Pulmonary artery endothelial cell (primary cell): ENCODE measurements around the gene PLD4. TPM values are rescaled to one million over a fixed set of nuclear protein-coding genes. Genes with fewer than 3 reads are reported as not detected.
"Not testable (repeated sequence)": the region's sequence is repeated elsewhere in the genome, so short reads cannot be mapped to it uniquely, and the experiment has no call there.

ENCODE experiments used
- DNase-seq: peaks from one replicate; pipeline ENCODE4 v3.0.0-alpha.2; 2011; ENCODE audit warnings: low read depth, low spot score
- total RNA-seq: library from RNA; depleted of rRNA; stranded (reverse); fragments of >200 nt; gene quantifications from 2 replicates; pipeline ENCODE4 v1.2.3, GENCODE V29; 2014

Gene PLD4
- total RNA-seq, 1 donor from 2014 or later, result under 0.01 TPM

DNA sequence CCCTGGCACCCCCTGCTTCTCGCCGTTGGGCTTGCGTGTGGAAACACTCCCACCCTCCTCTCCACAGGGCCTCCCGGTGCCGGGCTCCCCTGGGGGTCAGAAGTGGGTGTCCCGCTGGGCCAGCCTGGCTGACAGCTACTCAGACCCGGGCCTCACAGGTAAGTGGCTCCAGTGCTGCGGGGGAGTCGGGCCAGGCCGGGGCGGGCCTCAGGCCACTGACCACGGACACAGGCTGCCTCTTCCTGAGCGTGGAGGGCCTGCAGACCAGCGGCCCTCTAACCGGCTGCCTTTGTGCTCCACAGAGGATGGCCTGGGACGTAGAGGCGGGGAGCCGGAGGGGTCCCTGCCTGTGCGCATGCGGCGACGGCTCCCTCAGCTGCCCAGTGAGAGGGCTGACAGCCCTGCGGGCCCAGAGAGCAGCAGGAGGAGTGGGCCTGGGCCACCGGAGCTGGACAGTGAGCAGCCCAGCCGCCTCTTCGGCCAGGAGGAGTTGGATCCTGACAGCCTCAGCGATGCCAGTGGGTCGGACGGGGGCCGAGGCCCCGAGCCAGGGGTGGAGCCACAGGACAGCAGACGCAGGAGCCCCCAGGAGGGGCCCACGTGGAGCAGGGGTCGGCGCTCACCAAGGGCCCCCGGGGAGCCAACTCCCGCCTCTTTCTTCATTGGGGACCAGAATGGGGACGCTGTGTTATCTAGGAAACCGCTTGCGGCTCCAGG, 38.5 kb upstream of the PLD4 start:
- DNase-seq, result no peak

DNA sequence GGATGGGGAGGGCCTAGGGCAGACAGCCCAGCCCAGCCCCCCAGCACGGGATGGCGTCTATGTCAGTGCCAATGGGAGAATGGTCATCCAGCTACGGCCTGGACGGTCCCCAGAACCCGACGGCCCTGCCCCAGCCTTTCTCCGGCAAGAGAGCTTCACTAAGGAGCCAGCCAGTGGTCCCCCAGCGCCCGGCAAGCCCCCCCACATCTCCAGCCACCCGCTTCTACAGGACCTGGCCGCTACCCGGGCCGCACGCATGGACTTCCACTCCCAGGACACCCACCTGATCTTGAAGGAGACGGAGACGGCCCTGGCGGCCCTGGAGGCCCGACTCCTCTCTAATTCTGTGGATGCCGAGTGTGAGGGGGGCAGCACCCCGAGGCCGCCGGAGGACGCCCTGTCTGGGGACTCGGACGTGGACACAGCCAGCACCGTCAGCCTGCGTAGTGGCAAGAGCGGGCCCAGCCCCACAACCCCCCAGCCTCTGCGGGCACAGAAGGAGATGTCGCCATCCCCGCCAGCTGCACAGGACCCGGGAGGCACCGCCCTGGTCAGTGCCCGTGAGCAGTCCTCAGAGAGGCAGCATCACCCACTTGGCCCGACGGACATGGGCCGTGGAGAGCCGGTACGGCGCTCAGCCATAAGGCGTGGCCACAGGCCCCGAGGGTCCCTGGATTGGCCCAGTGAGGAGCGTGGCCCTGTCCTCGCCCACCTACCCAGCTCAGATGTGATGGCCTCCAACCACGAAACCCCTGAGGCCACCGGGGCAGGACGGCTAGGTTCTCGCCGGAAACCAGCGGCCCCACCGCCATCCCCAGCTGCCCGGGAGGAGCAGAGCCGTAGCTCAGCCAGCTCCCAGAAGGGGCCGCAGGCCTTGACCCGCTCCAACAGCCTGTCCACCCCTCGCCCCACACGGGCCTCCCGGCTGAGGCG, 37.7 kb upstream of the PLD4 start:
- DNase-seq, result no peak

DNA sequence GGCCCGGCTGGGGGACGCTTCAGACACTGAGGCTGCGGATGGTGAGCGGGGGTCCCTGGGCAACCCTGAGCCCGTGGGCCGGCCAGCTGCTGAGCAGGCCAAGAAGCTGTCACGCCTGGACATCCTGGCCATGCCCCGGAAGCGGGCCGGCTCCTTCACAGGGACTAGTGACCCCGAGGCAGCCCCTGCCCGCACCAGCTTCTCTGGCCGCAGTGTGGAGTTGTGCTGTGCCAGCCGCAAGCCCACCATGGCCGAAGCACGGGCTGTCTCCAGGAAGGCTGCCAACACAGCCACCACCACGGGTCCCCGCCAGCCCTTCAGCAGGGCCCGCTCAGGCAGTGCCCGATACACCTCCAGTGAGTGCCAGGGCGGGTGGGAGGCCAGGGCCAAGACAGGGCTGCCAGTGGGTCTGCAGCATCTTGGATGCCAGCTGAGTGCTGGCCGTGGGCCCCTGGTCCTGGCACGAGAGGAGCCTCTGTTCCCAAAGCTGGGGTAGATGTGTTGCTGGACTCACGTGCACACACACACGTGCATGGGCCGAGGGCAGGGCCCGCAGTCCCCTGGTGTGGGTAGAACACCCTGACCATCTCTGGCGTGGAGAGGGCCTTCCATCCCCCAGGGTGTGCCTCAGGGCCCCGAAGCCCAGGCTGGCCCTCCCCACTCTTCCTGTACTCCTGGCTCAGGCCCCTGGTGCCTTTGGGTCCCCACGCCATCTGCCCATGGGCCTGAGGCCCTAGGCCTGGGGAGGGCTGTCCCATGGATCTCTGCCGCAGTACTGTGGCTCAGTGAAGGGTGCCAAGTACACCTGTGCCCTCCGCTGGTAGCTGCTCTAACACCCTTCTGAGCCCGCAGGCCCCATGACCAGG, 36.8 kb upstream of the PLD4 start:
- no peak for DNase-seq

DNA sequence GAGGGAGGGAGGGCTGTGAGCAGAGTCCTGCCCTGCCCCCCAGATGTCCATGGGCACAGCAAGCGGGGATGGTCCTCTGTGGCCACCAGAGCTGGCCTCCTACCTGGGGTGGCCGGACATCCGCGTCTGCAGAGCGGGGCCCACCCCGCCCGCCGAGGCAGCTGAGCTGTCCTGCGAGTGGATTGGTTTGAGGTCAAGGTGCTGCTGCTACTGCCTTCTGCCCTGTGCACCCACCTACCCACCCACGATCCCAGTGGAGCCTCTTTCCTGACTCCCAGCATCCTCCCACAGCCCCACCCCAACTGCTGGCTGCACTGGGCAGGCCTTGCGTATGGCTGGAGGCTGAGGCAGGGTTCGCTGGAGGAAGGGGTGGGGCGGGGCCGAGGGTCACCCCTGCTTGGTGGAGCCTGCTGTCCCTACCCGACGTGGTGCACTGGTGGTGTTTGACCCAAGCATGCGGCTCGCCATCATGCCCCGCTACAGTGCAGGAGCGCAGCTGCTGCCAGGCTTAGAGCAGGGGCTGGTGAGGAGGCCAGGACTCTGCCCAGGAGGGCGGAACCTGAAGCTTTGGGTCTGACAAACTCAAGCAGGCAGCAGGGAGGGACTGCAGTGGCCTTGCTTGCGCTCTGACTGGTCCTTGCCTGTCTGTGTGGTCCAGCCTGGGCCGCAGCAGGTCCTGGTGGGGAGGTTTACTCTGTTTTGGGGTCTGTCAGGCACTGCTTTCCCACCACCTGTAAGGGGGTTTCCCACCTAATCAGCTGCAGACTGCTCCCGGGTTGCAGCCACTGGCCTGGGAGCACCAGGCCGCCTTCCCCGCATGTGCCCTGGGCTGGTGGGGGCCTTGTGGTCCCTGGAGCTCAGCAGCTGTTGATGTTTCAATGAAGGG, 35.9 kb upstream of the PLD4 start:
- no peak for DNase-seq

DNA sequence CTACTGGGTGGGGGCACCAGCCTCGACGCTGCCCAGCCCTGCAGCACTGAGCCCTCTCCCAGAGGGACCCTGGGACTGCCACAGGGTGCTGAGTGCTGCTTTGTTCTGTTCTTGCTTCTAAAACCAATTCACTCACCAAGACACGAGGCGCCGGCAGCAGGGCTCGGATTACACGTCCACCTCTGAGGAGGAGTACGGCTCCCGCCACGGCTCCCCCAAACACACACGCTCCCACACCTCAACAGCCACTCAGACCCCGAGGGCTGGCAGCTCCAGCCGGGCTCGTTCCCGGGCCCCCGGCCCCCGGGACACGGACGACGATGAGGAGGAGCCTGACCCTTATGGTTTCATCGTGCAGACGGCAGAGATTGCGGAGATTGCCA, 35.3 kb upstream of the PLD4 start:
- no peak for DNase-seq

DNA sequence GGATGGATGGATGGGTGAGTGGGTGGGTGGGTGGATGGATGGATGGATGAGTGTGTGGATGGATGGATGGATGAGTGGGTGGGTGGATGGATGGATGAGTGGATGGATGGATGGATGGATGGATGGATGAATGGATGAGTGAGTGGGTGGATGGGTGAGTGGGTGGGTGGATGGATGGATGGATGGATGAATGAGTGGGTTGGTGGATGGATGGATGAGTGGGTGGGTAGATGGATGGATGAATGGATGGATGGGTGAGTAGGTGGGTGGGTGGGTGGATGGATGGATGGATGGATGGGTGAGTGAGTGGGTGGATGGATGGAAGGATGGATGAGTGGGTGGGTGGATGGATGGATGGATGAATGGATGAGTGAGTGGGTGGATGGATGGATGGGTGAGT, 34.4 kb upstream of the PLD4 start:
- DNase-seq, result not testable (repeated sequence)

DNA sequence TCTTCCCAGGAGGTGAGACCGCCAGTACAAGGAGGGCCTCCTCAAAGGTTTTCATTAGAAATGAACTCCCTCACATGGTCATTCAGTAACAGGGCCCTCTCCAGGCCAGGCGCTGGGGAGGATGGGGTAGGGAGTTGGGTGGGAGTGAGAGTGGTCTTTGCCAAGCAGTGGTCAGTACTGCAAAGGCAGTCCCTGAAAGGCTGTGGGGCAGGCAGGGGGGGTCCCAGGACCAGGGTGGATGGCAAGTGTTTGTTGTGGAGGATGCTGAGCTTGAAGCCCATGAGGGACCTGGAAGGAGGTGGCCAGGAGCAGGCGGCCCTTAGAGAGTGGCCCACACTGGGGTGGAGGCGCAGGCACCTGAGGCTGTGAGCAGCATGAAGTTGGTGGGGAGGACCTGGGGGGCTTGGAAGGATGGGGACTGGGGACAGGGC, 33.5 kb upstream of the PLD4 start:
- no peak for DNase-seq

DNA sequence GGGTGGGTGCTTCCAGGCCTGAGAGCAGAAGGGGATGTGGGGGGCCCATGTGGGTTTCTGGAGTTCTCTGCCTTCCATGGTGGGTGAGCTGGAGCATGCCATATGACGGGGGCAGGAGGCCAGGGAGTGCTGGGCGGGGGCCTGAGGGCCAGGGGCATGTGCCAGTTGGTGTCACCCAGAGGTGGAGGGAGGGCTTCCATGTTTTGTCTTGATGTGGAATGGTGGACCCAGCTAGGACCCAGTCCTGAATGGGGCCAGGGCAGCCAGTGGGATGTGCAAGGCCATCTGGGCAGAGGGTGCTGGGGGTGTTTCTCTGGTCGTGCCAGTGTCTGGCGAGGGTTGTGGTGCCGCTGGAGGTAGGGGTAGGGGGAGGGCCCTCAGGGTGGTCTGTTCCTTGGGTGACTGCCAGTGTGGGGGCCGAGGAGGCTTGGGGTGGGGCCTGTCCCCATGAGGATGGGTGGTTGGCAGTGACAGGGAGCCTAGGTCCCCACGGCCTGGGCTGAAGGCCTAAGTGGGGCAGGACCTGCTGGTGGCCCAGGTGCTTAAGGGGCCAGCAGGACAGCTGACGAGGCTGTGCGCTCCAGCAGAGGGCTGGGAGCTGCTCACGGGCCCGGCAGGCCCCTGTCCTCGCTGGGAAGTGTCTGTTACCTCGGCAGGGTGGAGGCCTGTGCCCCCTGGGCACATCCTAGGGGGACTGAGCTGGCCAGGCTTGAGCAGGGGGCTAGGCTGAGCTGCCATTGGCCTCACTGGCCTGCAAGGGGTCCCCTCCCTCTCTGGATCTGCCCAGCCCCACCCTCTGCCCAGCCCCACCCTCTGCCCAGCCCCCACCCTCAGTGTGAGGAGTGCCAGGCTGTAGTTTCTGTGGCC, 32.8 kb upstream of the PLD4 start:
- no peak for DNase-seq

DNA sequence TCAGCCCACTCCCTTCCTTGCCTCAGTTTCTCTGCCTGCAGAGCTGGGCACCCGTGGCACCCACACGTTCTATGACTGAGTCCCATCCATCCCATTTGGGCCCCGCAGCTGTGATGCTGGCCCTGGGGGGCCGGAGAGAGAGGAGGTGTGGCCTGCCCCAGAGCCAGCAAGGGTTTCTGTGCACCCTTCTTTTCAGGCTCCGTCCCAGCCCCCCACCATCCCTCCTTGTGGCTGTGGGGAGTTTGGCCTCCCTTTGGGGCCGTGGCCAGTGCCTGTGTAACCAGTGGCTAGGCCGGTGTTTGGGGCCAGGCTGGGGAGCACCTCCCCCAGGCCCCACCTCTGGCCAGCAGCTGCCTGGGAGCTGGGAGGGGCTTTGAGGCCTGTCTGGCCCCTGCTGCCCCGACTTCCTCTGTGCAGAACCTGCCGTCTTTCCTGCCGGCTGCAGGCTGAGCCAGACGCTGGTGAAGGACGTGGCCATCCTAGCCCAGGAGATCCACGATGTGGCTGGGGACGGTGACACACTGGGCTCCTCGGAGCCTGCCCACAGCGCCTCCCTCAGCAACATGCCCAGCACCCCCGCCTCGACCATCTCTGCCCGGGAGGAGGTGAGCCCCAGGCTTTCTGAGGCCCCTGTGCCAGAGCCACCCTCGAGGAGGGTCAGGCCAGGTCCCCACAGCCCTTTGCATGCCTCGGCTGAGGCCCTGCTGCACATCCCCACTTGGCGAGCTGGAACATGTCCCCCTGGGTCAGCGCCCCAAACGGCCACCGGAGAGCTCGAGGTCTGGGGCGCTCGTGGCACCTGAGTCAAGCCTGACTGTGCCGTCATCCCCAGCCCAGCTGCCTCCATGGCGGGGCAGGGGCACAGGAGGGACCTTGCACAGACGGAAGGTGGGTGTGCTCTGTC, 31.9 kb upstream of the PLD4 start:
- no peak for DNase-seq

DNA sequence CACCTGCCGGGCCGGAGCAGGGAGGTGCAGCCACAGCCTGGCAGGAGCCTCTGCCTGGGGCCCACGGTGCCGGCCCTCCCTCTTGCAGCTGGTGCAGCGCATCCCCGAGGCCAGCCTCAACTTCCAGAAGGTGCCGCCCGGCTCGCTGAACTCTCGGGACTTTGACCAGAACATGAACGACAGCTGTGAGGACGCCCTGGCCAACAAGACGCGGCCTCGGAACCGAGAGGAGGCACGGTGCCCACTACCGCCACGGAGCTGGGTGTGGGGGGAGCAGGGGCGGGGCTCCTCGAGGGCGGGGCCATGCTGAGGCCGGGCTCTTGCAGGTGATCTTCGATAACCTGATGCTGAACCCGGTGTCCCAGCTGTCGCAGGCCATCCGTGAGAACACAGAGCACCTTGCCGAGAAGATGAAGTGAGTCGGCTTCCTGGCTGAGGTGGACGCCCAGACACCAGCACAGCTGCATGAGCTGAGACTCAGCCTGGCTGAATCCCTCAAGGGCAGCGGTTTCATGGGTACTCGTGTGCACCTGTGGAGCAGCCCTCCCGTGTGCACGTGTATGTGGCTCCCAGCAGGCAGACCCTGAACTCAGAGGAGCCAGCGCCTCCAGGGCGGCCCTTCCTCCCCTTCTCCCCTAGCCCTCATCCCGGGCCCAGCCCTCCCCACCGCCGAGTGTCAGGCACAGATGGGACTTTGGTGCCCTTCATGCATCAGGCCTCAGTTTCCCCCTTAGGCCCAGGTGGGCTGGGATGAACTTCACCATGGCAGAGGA, 31.1 kb upstream of the PLD4 start:
- DNase-seq, result no peak

DNA sequence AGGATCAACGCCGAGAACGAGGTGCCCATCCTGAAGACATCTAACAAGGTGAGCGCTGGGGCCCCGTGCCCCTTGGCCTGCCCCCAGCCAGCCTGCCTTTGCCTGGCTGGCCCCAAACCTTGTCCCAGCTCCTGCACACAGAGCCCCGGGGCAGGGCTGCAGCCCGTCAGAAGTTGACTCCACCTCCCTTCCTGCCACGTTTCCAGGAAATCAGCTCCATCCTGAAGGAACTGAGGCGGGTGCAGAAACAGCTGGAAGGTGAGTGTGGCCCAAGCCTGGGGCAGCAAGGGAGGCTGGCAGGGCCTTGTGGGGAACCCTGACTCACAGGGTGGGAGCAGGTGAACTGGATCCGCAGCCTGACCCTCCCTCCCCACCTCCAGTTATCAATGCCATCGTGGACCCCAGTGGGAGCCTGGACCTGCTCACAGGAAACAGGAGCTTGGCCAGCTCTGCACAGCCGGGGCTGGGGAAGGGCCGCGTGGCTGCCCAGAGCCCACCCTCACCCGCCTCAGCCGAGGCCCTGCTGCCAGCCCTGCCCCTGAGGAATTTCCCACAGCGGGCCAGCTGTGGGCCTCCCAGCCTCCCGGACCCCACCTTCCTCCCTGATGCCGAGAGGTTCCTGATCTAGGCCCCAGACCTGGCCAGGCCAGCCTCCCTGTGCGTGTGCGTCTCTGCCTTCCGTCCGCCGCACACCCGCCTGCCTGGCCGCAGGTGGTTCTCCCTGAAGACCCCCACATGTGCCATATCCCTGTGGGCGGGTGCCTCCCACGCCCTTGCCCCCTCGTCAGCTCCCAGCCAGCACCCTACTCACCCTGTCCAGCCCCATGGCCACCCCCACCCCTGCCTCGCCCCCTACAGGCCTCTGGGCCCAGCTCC, 30.1 kb upstream of the PLD4 start:
- no peak for DNase-seq

DNA sequence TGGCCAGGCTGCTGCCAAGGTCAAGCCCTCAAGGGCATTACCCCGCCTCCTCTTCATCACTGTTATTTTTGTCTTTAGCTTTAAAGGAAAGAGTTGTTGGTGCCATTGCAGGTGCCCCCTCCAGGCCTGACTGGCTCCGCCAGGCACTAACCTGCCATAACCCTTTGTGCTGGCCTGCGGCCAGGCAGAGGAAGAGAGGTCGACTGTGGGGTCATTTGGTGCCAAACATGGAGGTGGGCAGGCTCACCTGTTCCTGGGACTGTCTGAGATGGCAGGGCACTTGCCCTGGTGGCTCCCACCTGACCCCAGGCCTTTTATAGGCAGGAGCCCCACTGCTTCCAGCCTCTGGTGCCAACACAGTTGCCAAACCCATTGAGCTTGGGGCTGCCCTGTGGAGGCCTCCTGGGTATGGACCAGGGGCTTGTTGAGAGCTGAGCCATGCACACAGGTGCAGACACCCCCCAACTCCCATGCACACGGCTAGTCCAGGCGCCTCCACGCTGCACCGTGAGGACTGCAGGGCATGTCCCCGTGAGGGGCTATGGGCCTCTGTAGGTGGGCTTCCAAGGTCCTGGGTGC, 29.4 kb upstream of the PLD4 start:
- DNase-seq, result no peak

DNA sequence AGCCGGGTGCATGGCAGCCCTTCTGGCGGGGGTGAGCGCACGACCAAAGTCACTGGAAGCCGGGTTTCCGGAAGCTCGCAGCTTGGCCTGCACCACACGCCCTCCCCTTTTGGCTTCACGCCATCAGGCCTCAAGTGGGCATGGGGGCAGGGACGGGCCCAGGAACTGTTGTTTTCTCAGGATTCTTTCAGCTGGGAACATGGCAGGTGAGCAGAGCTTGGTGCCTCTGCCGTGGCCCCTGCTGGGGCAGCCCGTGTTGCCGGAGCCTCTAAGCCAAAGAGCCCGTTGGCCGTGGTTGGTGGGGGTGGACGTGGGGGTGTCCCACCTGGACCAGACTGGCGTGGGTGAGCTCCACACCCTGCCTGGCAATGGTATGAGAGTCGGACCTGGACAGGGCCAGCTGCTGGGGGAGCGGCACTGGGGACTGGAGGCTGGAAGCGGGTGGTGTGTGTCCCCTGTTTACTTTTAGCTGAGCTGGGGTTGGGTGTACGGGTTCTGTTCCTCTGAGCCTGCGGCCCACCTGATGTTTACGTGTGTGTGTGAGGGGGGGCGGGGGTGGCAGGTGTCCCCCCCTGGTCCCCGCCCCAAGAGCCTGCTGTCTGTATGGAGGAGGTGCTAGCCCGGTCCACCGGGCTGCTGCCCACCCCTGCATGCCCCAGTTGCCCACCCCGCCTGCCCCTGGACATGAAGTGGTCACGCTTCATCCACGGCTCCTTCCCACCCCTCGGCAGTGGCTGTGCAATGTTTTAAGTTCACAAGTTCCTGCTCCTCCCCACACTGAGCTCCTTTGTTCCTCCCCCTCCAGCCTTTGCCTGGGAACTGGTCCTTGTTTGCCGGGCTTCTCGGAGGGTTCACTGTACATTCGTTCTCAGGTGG, 28.7 kb upstream of the PLD4 start:
- no peak for DNase-seq

DNA sequence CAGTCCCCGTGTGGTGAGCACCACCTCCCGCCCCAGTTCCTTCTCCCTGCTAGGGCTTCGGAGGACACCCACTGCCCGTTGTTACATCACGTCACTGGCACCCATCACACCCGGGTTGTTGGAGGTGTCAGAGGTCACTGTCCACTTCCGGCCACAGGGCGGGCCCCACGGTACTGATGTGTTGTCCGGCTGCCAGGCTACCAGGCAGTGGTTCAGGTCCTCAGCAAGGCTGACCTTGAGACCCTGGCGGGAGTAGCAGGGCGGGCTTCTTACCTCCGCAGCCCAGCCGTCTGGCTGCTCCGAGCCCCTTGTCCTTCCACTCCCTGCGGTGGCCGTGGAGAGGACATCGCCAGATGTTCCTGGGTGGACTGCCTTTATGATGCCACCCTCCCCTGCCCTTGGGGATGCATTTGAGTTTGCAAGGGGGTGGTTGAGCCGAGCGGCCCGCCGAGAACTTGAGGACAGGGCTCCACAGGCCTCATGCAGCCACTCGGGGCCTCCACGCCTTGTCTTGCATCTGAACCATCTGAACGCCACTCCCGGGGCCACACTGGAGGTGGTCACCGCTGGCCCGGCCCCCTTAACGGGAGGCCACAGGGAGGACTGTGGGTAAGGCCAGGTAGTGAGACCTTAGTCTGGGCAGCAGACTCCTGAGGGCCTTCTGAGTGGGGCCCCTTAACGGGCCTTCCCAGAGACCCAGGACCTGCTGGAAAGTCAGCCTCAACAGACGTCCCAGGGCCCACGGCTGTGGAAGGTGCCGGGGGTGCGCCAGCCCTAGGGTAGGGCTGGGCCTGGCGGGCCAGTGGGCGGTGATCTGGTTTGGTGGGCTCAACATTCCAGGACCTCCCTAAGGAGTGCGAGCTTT, 27.1 kb upstream of the PLD4 start:
- no peak for DNase-seq

DNA sequence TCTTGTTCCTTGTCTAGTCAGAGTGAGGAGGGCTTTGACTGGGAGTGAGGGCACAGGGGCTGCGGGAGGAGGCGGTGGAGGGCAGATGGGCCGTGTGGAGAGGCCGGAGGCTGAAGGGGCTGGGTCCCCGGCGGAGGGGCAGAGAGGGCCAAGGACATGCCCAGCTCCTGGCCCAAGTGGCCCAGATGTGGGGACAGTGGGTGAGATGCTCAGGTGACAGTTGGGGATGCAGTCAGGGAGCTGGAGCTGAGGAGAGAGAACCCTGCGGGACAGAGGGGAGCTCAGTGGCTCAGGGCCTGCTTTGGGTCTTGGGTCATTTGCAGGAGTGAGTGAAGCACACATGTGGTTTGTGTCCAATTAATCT, 26.5 kb upstream of the PLD4 start:
- DNase-seq, result no peak
